Neural crest cell (in vitro differentiated cells): ENCODE measurements around the gene SLC6A13. TPM values are rescaled to one million over a fixed set of nuclear protein-coding genes. Genes with fewer than 3 reads are reported as not detected.

ENCODE experiments used
- DNase-seq: peaks from one replicate; pipeline ENCODE4 v3.0.0; 2021; ENCODE audit warnings: low read depth, mixed read lengths, low spot score
- H3K27ac Mint-ChIP-seq: one replicate; pipeline ENCODE4 v1.8.0; 2021; ENCODE audit warnings: mild to moderate bottlenecking, mixed read lengths; ENCODE audit not compliant: unreplicated experiment
- H3K27me3 Mint-ChIP-seq: 2 replicates; pipeline ENCODE4 v1.8.0; 2021; ENCODE audit warnings: low read depth, mild to moderate bottlenecking, mixed read lengths
- H3K36me3 Mint-ChIP-seq: 2 replicates; pipeline ENCODE4 v1.8.0; 2021; ENCODE audit warnings: low read depth, mild to moderate bottlenecking, mixed read lengths
- H3K4me1 Mint-ChIP-seq: 2 replicates; pipeline ENCODE4 v1.8.0; 2021; ENCODE audit warnings: mixed read lengths
- H3K4me3 Mint-ChIP-seq: one replicate; pipeline ENCODE4 v1.8.0; 2021; ENCODE audit warnings: mild to moderate bottlenecking, mixed read lengths
- H3K9me3 Mint-ChIP-seq: 2 replicates; pipeline ENCODE4 v1.8.0; 2021; ENCODE audit warnings: mixed read lengths
- CTCF ChIP-seq: fragments of 200-600 bp; sonication (generic); conservative IDR thresholded peaks from 2 replicates; pipeline ENCODE4 v1.5.0; 2021; ENCODE audit warnings: antibody characterized with exemption, mild to moderate bottlenecking
- total RNA-seq: library from RNA; stranded (reverse); gene quantifications from 2 replicates; pipeline ENCODE4 v1.2.1, GENCODE V29; 2021

SLC6A13 gene
- total RNA-seq, 1 donor from 2014 or later, result 0.30 TPM

GRCh38 chr12:180445-180844 lies 82.2 kb downstream of the SLC6A13 start:
- H3K27me3 Mint-ChIP-seq, result no peaks in the 10 kb centered on the region
- H3K4me1 Mint-ChIP-seq, result peaks cover 13% of the 10 kb centered on the region
- no peak overlapping the region for H3K27ac Mint-ChIP-seq
- no peak overlapping the region for H3K4me3 Mint-ChIP-seq
- no peak for TF ChIP-seq CTCF
- no peak for DNase-seq
- H3K36me3 Mint-ChIP-seq, result no peaks in the 10 kb centered on the region
- no peaks in the 10 kb centered on the region for H3K9me3 Mint-ChIP-seq

- H3K36me3 Mint-ChIP-seq, result no peaks in the 10 kb centered on the region
- DNase-seq, result no peak
- no peak overlapping the region for H3K4me3 Mint-ChIP-seq
- H3K27ac Mint-ChIP-seq, result no peak overlapping the region
- no peaks in the 10 kb centered on the region for H3K27me3 Mint-ChIP-seq
- TF ChIP-seq CTCF, result no peak
- H3K9me3 Mint-ChIP-seq, result no peaks in the 10 kb centered on the region
- peaks cover 13% of the 10 kb centered on the region for H3K4me1 Mint-ChIP-seq
Observed at GRCh38 chr12:179885-180284, 82.8 kb downstream of the SLC6A13 start.

DNA sequence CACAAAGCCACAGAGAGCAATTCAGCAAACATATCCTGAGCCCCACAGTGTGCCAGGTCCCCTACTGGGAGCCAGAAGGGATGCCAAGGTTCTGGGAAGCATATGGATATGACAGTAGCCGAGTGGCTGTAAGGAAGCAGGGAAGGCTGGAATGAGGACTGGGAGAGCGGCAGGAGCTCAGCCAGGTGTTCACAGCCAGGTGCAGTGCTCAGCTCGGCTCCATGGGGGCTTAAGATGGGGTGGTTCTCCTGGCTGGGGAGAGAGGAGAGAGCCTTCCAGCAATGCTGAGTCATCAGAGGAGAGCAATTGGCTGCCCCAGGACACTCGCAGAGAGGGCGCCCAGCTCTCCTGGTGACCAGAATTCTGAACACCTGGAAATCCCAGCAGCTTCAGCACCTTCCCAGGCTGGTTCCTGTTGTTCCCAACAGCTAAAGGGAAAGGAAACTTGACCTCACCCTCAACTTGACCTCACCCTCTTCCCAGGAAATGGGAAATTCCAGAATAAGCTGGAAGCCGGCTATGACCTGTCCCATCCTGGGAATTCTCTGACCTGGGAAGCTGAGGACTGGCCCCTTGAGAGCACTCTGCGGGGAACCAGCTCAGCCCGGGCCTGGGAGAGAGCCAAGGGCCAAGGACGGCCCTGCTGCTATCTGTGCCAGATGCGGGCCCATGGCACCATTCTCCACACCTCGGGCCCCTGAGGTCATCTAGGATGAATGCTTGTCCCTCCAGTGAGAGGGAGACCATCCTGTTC lies 83.3 kb downstream of the SLC6A13 start:
- Mint-ChIP-seq H3K27ac (peak overlapping the region; percentile 35), H3K4me1 (peaks cover 13% of the 10 kb centered on the region), H3K9me3 (no peaks in the 10 kb centered on the region), H3K4me3 (no peak overlapping the region), H3K36me3 (no peaks in the 10 kb centered on the region), H3K27me3 (no peaks in the 10 kb centered on the region)
- TF ChIP-seq CTCF, result no peak
- DNase-seq, result no peak

DNA sequence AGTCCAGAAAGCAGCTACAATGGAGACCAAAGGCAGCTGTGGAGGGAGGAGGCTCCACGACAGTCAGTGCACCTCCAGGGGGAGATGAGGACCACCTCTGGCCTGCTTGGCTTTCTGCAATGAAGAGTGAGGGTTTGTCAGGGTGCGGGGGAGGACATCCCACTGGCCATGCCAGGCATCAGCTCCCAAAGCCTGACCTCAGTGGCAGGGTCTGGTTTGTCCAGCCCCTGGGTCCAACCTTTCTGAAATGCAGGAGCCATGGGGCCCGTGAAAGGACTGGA lies 83.9 kb downstream of the SLC6A13 start:
- Mint-ChIP-seq H3K27me3 (no peaks in the 10 kb centered on the region), H3K36me3 (no peaks in the 10 kb centered on the region), H3K4me1 (peaks cover 13% of the 10 kb centered on the region), H3K27ac (peak overlapping the region; percentile 35), H3K9me3 (no peaks in the 10 kb centered on the region), H3K4me3 (no peak overlapping the region)
- no peak for DNase-seq
- TF ChIP-seq CTCF, result no peak

DNA sequence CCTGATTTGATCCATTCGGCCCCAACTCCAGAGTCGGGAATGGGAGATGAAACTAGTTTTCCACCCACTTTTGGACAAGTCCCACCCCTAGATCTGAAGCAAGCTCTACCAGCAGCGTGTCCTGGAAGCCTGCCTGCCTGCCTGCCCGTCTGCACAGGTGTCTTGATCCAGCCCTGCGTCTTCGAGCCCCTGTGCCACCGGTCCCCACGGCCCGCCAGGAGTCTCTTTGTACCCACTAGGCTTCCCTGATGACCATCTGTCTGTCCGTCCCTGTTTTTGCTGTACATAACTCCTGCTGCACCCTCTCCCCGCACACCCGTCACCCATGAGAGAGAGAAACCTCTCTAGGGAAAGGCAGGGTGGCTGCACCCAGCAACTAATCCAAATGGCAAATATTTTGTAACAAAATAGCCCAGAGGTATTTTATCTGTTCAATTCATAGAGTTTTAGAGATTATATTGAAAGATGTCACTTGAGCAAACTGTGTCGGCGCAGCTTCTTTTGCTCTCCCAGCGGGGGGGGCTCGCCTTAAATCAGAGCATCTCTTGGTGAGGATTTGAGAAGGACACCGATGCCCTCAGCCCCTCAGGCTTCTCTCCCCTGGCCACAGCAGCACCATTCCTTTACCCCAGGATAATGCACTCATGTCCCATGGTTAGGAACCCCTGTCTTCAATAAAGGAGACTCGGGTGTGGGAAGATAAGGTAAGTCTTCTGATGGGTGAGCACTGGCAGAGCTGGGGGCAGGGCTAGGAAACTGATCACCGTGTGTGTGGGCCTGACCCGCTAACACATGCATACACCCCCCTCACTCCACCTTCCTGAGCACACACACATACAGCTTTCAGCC lies 84.4 kb downstream of the SLC6A13 start:
- Mint-ChIP-seq H3K4me3 (no peak overlapping the region), H3K36me3 (no peaks in the 10 kb centered on the region), H3K4me1 (peaks cover 13% of the 10 kb centered on the region), H3K27ac (no peak overlapping the region), H3K9me3 (no peaks in the 10 kb centered on the region), H3K27me3 (no peaks in the 10 kb centered on the region)
- TF ChIP-seq CTCF, result no peak
- no peak for DNase-seq
